ENCODE data around the gene ORAI2.
"Not testable (repeated sequence)": the region's sequence is repeated elsewhere in the genome, so short reads cannot be mapped to it uniquely, and the experiment has no call there.

ORAI2 gene

GRCh38 chr7:102449136-102449535 is 15.8 kb downstream of the ORAI2 start:
- DNase-seq: no peak

GRCh38 chr7:102450242-102450641 is 16.9 kb downstream of the ORAI2 start:
- DNase-seq: peak; percentile 6

GRCh38 chr7:102451371-102452054 is 18.1 kb downstream of the ORAI2 start:
- peak; percentile 59 for DNase-seq

- DNase-seq: no peak
These were observed 19.1 kb downstream of the ORAI2 start for GRCh38 chr7:102452451-102452850.

GRCh38 chr7:102453319-102453718 is 19.9 kb downstream of the ORAI2 start:
- DNase-seq: no peak

- DNase-seq: peak; percentile 70
These were observed 21.1 kb downstream of the ORAI2 start for GRCh38 chr7:102454468-102454867.

GRCh38 chr7:102454932-102455331 is 21.6 kb downstream of the ORAI2 start:
- DNase-seq: not testable (repeated sequence)

- no peak for DNase-seq
These were observed 22.2 kb downstream of the ORAI2 start for GRCh38 chr7:102455596-102455995.

GRCh38 chr7:102456327-102456726 is 23.0 kb downstream of the ORAI2 start:
- peak; percentile 39 for DNase-seq

GRCh38 chr7:102457352-102457924 is 24.1 kb downstream of the ORAI2 start:
- DNase-seq: no peak

- no peak for DNase-seq
These were observed 26.0 kb downstream of the ORAI2 start for GRCh38 chr7:102459221-102459844.

GRCh38 chr7:102460467-102460866 is 27.1 kb downstream of the ORAI2 start:
- DNase-seq: no peak

- DNase-seq: no peak
These were observed 30.6 kb downstream of the ORAI2 start for GRCh38 chr7:102463841-102464576.

- DNase-seq: peak; percentile 86
These were observed 31.4 kb downstream of the ORAI2 start, which contains the start of the genes ALKBH4 and LRWD1 for GRCh38 chr7:102464577-102465280. ALKBH4 (minus strand) TSS chr7:102464863; CDS start chr7:102464836, 27 bp downstream. LRWD1 (plus strand) TSS chr7:102464984; CDS start chr7:102465081, 97 bp downstream.

GRCh38 chr7:102466097-102466496 is 32.7 kb downstream of the ORAI2 start:
- DNase-seq: no peak

GRCh38 chr7:102467581-102468477 is 34.5 kb downstream of the ORAI2 start:
- no peak for DNase-seq

- DNase-seq: no peak
These were observed 35.3 kb downstream of the ORAI2 start for GRCh38 chr7:102468478-102469350.

- DNase-seq: no peak
These were observed 36.1 kb downstream of the ORAI2 start for GRCh38 chr7:102469351-102469971.

- no peak for DNase-seq
These were observed 36.8 kb downstream of the ORAI2 start for GRCh38 chr7:102469972-102470825.
